Measurements from ENCODE around the gene KBTBD8. TPM values are rescaled to one million over a fixed set of nuclear protein-coding genes. Genes with fewer than 3 reads are reported as not detected.
A peak's percentile ranks its signal among the peaks of the same experiment; 100 is the strongest.

KBTBD8 gene, protein sequence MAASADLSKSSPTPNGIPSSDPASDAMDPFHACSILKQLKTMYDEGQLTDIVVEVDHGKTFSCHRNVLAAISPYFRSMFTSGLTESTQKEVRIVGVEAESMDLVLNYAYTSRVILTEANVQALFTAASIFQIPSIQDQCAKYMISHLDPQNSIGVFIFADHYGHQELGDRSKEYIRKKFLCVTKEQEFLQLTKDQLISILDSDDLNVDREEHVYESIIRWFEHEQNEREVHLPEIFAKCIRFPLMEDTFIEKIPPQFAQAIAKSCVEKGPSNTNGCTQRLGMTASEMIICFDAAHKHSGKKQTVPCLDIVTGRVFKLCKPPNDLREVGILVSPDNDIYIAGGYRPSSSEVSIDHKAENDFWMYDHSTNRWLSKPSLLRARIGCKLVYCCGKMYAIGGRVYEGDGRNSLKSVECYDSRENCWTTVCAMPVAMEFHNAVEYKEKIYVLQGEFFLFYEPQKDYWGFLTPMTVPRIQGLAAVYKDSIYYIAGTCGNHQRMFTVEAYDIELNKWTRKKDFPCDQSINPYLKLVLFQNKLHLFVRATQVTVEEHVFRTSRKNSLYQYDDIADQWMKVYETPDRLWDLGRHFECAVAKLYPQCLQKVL
- 1 to 10 TPM; 1.1 to 8.0 (median 1.6) TPM for total RNA-seq

GRCh38 chr3:66998113-66998903 is at the start of gene KBTBD8:
Gene KBTBD8, plus strand, starts transcription at chr3:66998307. Its CDS starts 49 bp downstream, at chr3:66998356.
- Histone ChIP-seq H3K27ac (peak within 1 kb of the TSS; percentile 67 to 73 (median 68)), H3K27me3 (peaks cover 0 to 4% (median 0%) of the 10 kb centered on the region in 3 donors), H3K4me3 (peak within 1 kb of the TSS; percentile 78 to 84 (median 82)), H3K36me3 (peaks cover 0 to 1% of the 10 kb centered on the region in 2 donors), H3K9me3 (no peaks in the 10 kb centered on the region), H3K4me1 (peaks cover 14 to 19% of the 10 kb centered on the region in 2 donors)
- DNase-seq, result peak; percentile 97 to 98
- peak; percentile 96 to 98 for ATAC-seq
- in situ Hi-C loops (cut with MboI; ENCODE audit: low sequenced_read_pairs in 4 of 4) (no loop called here), intact Hi-C loops (cut with DNase I; ENCODE audit: low total_unique reads) (loop anchor here (1.0 to 5.0 kb wide), 3 partner anchors 497 to 776 kb away; partner anchors contain the start of genes LRIG1 and SUCLG2)
- TF ChIP-seq CTCF (IDR thresholded peaks at IDR 0.05 in 4 of 5, conservative IDR thresholded peaks at IDR 0.05 in 1 of 5) (no peak), POLR2A (IDR thresholded peaks at IDR 0.05) (peak; percentile 48 to 74)

DNA sequence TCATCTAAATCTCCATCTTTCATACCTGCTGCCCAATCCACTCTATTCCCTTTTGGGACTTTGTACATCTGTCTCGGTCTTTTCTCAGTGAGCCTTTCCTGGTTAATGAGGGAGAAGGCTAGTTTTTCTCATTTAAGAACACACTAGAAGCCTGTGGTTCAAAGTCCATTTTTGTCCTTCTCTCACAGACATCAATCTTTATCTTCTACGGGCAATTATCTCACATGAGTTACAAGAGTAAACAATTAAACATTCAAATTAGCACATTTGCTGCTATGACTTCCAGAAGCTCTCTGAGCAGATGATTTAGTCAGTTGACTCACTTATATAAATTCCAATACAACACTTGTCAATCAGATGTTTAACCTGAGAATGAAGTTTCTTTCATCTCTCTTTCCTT is 49.3 kb upstream of the KBTBD8 start:
- Histone ChIP-seq H3K4me1 (no peaks in the 10 kb centered on the region), H3K4me3 (no peak overlapping the region), H3K36me3 (no peaks in the 10 kb centered on the region), H3K27me3 (no peaks in the 10 kb centered on the region), H3K27ac (no peak overlapping the region), H3K9me3 (no peaks in the 10 kb centered on the region)
- intact Hi-C loops (cut with DNase I; ENCODE audit: low total_unique reads), result no loop called here
- no peak for TF ChIP-seq POLR2A (IDR thresholded peaks at IDR 0.05)
- TF ChIP-seq CTCF (IDR thresholded peaks at IDR 0.05 in 4 of 5, conservative IDR thresholded peaks at IDR 0.05 in 1 of 5), result no peak
- no peak for ATAC-seq
- DNase-seq, result no peak
- in situ Hi-C loops (cut with MboI; ENCODE audit: low sequenced_read_pairs in 4 of 4), result loop anchor here in 1 of 4 donors (25.0 kb wide), 1 partner anchor 1938 kb away; no protein-coding TSS in a partner anchor

GRCh38 chr3:66949898-66950297 is 48.2 kb upstream of the KBTBD8 start:
- intact Hi-C loops (cut with DNase I; ENCODE audit: low total_unique reads), result no loop called here
- no peak overlapping the region for H3K4me3 ChIP-seq
- in situ Hi-C loops (cut with MboI; ENCODE audit: low sequenced_read_pairs in 4 of 4), result loop anchor here in 2 of 4 donors (25.0 kb wide), 1 partner anchor 1937 kb away; no protein-coding TSS in a partner anchor
- H3K9me3 ChIP-seq, result no peaks in the 10 kb centered on the region
- TF ChIP-seq CTCF (IDR thresholded peaks at IDR 0.05 in 4 of 5, conservative IDR thresholded peaks at IDR 0.05 in 1 of 5) (no peak), POLR2A (IDR thresholded peaks at IDR 0.05) (no peak)
- no peaks in the 10 kb centered on the region for H3K27me3 ChIP-seq
- H3K27ac ChIP-seq, result no peak overlapping the region
- no peak for DNase-seq
- ATAC-seq, result no peak
- no peaks in the 10 kb centered on the region for H3K4me1 ChIP-seq
- no peaks in the 10 kb centered on the region for H3K36me3 ChIP-seq

GRCh38 chr3:66952357-66952756 is 45.8 kb upstream of the KBTBD8 start:
- no peaks in the 10 kb centered on the region for H3K9me3 ChIP-seq
- no peak overlapping the region for H3K27ac ChIP-seq
- intact Hi-C loops (cut with DNase I; ENCODE audit: low total_unique reads) (no loop called here), in situ Hi-C loops (cut with MboI; ENCODE audit: low sequenced_read_pairs in 4 of 4) (loop anchor here in 1 of 4 donors (25.0 kb wide), 1 partner anchor 1935 kb away; no protein-coding TSS in a partner anchor)
- H3K36me3 ChIP-seq, result no peaks in the 10 kb centered on the region
- TF ChIP-seq POLR2A (IDR thresholded peaks at IDR 0.05), result no peak
- no peak for TF ChIP-seq CTCF (IDR thresholded peaks at IDR 0.05 in 4 of 5, conservative IDR thresholded peaks at IDR 0.05 in 1 of 5)
- ATAC-seq (no peak), DNase-seq (no peak)
- no peaks in the 10 kb centered on the region for H3K4me1 ChIP-seq
- H3K27me3 ChIP-seq, result no peaks in the 10 kb centered on the region
- no peak overlapping the region for H3K4me3 ChIP-seq
